ENCODE data around the gene RNASE7. TPM values are rescaled to one million over a fixed set of nuclear protein-coding genes. Genes with fewer than 3 reads are reported as not detected.

Gene RNASE7
- total RNA-seq, 4 donors from 2014 or later, result not detected

DNA sequence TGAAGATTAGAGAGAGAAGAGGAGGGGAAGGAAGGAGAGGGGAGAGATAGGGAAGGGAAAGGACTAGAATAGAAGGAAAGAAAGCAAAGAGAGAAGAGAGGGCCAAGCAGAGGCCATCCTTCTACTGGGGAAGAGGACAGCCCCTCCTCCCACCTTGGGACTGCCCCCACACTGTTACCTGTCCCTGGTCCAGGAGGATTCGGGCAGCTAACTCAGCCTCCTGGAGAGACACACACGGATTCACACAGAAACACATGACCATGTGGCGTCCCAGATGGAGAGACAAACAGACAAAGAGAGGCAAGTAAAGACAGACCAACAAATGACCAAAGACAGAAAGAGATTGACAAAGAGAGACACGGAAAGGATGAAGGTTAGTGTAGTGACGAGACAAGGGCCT is 19.5 kb upstream of the RNASE7 start:
- DNase-seq (ENCODE audit: low spot score), result no peak
- no peak for ATAC-seq (ENCODE audit: low FRiP score)
- TF ChIP-seq CTCF (IDR thresholded peaks at IDR 0.05), result no peak

DNA sequence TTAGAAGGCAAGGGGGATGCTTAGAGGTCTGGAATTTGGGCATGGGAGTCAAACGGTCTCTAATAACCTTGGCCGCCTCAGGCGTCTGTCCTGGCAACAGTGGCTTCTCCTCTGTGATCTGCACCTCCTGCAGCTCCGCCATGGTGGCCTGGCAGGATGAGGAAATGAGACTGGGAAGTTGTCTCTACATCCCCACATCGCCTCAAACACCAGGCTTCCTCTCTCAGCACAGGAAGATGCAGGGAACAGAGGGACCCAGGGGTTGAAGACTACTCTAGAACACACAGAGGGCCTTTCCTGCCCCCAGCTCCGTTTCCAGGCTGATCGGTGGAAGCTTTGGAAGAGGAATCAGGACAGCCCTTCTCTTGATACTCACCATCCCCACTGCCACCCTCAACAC is 19.0 kb upstream of the RNASE7 start:
- no peak for TF ChIP-seq CTCF (IDR thresholded peaks at IDR 0.05)
- no peak for ATAC-seq (ENCODE audit: low FRiP score)
- DNase-seq (ENCODE audit: low spot score), result no peak

DNA sequence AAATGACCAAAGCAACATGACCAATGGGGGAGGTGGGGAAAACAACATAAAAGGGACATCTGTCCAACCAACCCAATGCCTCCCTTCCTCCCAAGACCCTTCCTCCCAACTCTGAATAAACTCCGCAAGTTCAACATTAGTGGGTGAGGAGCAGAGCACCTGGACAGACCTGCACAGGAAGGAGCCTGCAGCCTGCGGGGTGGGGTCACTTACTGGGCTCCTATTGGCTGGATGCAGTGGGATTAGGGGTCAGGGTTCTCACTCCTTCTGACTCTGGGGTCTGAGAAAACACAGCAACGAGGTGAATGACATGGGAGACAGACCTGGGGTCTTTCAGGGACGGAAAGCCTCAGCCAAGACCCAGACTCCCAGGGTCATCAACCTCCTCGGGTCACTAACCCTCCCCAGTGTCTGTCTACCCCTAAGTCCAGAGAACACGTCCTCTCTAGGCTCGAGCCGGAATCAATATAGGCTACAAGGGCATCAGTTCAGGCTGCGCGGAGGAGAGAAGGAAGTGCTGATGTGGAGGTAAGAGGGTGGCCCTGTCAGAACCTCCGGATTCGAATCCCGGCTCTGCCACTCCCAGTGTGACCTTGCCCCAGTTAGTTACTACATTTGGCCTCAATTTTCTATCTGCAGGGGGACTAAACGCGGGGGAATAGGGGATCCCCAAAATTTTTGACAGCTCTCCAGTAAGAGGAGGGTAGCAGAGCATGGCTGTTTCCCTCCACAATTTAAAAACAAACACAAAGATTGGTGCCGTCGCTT is 18.2 kb upstream of the RNASE7 start:
- no peak for ATAC-seq (ENCODE audit: low FRiP score)

DNA sequence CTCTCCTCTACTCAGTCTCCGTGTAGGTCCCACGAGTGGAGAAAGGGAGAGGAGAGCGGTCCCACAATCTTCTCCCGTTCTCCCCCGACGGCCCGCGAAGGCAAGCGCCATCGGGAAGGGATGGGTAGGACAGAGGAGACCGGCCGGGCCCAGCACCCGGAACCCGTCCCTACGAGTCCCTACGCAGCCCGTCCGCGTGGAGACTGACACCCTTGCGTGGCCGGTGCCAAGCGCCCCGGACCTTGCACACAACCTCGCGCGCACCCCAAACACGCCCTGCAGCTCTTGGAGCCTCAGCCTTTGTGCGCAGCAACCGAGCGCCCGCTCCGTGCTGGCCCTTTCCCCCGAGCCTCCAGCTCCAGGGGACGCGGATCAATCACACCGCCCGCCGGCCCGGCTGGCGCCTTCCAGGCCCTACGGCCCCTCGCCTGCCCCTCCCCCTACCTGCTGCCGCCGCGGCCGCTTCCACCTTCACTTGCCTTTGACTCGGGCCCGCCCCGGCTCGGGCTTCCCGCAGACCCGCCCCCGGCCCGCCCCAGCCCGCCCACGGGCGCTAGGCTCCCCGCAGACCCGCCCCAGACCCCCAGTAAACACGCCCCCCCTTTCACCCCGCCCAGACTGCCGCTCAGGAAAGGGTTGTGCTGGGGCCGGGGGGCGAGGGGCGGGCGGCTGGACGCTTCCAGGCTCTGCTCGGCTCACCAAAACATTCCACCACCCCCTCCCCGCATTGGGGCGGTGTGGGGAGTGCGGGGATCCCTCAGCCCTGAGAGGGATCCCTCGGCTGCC is 17.4 kb upstream of the RNASE7 start, which contains the start of gene NDRG2:
Gene NDRG2, minus strand, starts transcription at position 477 of the 786 bp plus-strand sequence. CDS start 1,746 bp downstream, outside the sequence.
- no peak for TF ChIP-seq CTCF (IDR thresholded peaks at IDR 0.05)
- peak; percentile 76 for ATAC-seq (ENCODE audit: low FRiP score)
- DNase-seq (ENCODE audit: low spot score), result no peak

More for the DNA sequence above, 18.2 kb upstream of the RNASE7 start:
- no peak for DNase-seq (ENCODE audit: low spot score)
- no peak for TF ChIP-seq CTCF (IDR thresholded peaks at IDR 0.05)

DNA sequence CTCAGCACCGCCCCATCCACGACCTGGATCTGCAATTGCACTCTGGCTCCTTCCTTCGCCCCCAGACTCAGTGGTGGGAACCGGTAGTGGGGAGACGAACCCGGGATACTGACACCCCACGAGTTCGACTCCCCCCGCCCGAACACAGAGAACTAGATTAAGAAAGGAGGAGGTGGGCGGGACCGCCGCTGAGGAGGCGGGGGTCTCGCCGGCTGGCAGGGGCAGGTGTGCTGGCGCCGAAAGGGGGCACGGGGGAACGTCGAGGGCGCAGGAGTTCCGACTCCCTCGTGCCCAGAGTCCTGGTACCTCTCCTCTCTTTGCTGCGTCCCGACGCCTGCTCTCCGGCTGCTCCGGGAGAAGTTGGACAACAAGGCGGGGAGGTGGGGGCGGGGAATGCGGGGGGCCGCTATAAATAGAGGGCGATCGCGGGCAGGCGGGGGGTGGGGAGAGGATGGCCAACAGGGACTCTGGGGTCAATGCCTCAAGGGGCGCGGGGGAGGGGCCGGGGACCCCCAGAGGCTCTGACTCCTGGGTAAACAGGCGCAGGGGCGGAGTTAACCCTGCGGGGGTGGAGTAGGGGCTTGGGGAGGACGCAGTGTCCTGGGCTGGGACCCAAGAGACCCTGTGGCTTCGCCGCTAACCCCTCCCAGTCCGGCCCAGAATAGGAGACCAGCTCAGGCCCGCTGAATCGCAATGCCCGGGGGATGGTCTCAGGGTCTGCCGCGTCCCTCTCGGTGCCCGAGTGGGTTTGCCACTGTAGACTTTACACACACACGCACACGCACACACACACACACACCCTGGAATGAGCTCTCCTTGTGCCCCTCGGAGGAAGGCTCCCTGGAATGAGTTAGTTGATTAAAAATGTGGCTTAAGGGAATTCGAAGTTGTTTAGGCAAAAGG is 16.5 kb upstream of the RNASE7 start:
- no peak for TF ChIP-seq CTCF (IDR thresholded peaks at IDR 0.05)
- peak; percentile 25 for ATAC-seq (ENCODE audit: low FRiP score)
- no peak for DNase-seq (ENCODE audit: low spot score)

GRCh38 chr14:21026274-21026987 is 15.7 kb upstream of the RNASE7 start:
- ATAC-seq (ENCODE audit: low FRiP score) (no peak), DNase-seq (ENCODE audit: low spot score) (no peak)

More at GRCh38 chr14:21026274-21026987, 15.7 kb upstream of the RNASE7 start:
- TF ChIP-seq CTCF (IDR thresholded peaks at IDR 0.05), result no peak
